Ramos (cell line): ENCODE data around the gene LTBR.

Experiments
- in situ Hi-C: fragments of 300-500 bp; cut with MboI; formaldehyde crosslinking; loops from one replicate; pipeline ENCODE4 v1.14.3; 2022; ENCODE audit warnings: low sequenced_read_pairs; ENCODE audit not compliant: unreplicated experiment

Gene LTBR

DNA sequence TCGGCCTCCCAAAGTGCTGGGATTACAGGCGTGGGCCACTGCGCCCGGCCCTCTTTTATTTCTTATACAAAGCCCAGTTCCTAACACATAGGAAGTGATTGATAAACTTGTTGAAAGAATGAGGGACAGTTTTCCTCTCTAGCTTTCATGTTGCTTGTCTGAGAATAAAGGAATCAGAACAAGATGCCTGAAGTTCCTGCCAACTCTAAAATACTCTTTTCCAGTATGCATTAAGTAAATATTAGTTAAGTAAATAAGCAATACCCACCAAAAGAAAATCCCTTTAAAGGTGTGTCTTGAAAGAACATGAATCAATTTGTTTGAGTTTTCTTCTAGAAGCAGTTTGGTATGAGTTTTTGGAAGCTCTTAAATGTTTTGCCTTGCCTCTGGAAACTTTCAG, 36.4 kb downstream of the LTBR start:
- in situ Hi-C loops: loop anchor here (5.0 kb wide), 1 partner anchor 127 kb away; no protein-coding TSS in a partner anchor

DNA sequence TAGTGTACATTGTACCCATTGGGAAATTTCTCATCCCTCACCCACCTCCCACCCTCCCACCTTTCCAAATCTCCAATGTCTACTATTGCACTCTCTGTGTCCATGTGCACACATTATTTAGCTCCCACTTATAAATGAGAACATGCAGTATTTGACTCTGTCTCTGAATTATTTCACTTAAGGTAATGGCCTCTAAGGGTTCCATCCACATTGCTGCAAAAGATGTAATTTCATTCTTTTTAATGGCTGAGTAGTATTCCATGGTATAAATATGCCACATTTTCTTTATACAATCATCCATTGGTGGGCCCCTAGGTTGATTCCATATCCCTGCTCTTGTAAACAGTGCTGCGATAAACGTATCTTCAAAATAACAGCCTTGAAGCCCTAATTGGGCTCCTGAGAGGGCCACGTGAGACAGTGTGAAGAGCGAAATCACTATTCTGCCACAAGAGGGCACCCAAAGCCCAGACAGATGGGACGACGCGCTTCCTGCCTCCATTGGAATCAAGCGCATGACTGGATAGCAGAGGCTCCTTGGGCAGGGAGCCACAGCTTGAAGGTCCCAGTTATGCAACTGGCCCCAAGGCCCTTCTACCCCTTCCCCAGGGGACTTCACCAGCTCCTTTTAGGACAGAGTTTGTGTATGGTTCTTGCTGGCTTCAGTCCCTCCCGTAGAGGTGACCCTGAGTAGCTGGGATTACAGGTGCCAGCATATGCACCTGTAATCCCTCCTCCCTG, 39.5 kb downstream of the LTBR start:
- in situ Hi-C loops: loop anchor here (5.0 kb wide), 1 partner anchor 124 kb away; no protein-coding TSS in a partner anchor

GRCh38 chr12:6424008-6424347, 40.0 kb downstream of the LTBR start:
- in situ Hi-C loops: loop anchor here (5.0 kb wide), 1 partner anchor 123 kb away; no protein-coding TSS in a partner anchor

DNA sequence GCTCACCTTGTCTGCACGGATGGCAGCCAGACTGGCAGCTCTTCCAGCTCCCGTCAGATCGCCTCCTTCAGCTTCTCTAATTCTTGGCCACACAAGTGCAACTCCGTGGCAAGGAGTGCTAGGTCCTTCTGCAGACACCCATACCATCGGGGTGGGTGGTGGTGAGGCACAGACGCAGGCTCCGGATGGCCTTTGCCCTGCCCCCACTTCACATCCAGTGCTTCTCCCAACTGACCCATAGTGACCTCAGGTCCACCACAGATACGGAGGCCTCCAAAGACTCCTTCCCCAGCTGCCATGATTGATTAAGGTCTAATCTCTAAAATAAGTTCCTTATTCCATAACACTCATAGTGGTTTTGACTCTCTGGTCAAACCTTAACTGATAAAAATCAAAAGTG, 40.9 kb downstream of the LTBR start:
- in situ Hi-C loops: loop anchor here (5.0 kb wide), 2 partner anchors 37 to 122 kb away; no protein-coding TSS in a partner anchor

- in situ Hi-C loops: loop anchor here (5.0 kb wide), 1 partner anchor 36 kb away; no protein-coding TSS in a partner anchor
Observed at GRCh38 chr12:6425590-6426531, 41.9 kb downstream of the LTBR start.

DNA sequence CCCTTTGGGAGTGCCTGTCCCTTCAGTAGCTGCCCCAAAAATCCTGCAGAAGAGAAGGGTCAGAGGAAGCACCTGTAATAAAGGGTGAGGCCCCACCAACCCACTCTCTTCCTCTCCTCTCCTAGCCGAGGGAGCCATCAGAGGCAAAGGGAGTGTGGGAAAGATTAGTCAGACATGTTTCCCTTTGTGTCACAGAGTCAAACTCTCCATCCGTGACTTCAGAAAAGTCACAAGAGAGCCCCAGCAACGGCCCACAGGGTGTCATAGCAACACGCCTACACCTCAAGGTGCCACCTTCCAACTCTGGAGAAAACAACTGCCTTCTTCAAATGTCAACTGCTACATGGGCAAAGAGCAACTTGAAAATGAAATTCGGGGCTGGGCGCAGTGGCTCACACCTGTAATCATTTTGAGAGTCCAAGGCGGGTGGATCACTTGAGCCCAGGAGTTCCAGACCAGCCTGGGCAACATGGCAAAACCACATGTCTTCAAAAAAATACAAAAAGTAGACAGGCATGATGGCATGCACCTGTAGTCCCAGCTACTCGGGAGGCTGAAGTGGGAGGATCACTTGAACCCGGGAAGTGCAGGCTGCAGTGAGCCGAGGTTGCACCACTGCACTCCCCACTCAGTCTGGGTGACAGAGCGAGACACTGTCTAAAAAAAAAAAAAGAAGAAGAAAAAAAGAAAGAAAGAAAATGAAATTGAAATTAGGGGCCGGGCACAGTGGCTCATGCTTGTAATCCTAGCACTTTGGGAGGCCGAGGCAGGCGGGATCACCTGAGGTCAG, 43.1 kb downstream of the LTBR start:
- in situ Hi-C loops: loop anchor here (5.0 kb wide), 1 partner anchor 35 kb away; no protein-coding TSS in a partner anchor

GRCh38 chr12:6427796-6428195, 43.8 kb downstream of the LTBR start:
- in situ Hi-C loops: loop anchor here (5.0 kb wide), 1 partner anchor 35 kb away; no protein-coding TSS in a partner anchor

- in situ Hi-C loops: loop anchor here (5.0 kb wide), 1 partner anchor 34 kb away; no protein-coding TSS in a partner anchor
Observed at GRCh38 chr12:6428326-6428725, 44.4 kb downstream of the LTBR start.

DNA sequence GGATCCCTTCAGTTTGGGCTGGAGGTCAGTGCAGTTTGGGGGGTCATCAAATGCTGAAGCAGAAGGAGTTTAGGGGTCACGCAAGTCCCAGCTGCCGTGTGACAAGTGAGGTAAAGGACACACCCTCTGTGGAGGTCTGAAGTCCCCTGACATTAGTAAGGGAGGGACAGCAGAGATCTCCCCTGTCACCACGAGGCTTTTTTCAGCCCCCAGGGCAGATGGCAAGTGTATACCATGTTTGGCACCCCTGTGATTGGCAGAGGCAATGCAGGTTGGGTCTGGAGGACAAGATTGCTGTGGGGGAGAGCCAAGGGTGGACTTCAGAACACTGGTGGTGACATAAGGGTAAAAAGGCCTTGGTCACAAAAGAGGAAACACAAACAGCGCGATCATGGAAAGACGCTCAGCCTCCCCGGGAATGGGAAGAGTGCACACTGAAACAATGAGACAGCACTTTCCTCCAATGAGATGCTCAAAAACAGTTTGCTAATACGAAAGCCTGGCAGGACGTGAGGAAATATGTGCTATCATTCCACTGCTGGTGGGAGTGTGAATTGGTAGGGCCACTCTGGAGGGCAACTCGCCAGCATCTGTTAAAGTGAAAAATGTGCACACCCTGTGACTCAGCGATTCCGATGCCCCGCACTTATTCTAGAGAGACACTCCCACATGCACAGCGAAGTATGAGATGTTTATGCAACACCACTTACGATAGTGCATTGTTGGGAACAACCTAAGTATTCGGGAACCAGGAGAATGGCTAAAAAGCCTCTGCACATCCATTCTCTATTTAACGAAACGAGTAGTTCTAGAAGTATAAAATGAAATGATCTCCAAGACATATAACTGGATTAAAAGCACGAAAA, 46.4 kb downstream of the LTBR start:
- in situ Hi-C loops: no loop called here

DNA sequence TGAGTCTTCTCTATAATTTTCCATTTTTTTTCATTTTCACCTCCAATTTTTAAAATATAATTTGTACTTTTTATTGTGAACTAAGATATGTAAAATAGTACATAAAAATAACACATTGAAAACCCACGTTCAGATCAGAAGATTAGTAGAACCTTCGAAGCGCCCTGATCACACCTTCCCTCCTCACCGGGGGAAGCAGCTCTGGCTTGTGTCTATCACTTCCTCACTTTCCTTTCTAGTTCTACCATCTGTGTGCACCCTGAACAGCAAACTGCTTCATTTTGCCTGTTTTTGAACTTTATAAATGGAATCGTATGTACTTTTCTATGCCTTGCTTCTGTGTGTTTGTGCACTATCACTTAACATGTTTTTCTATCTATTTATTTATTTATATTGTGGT, 49.0 kb downstream of the LTBR start:
- in situ Hi-C loops: no loop called here

DNA sequence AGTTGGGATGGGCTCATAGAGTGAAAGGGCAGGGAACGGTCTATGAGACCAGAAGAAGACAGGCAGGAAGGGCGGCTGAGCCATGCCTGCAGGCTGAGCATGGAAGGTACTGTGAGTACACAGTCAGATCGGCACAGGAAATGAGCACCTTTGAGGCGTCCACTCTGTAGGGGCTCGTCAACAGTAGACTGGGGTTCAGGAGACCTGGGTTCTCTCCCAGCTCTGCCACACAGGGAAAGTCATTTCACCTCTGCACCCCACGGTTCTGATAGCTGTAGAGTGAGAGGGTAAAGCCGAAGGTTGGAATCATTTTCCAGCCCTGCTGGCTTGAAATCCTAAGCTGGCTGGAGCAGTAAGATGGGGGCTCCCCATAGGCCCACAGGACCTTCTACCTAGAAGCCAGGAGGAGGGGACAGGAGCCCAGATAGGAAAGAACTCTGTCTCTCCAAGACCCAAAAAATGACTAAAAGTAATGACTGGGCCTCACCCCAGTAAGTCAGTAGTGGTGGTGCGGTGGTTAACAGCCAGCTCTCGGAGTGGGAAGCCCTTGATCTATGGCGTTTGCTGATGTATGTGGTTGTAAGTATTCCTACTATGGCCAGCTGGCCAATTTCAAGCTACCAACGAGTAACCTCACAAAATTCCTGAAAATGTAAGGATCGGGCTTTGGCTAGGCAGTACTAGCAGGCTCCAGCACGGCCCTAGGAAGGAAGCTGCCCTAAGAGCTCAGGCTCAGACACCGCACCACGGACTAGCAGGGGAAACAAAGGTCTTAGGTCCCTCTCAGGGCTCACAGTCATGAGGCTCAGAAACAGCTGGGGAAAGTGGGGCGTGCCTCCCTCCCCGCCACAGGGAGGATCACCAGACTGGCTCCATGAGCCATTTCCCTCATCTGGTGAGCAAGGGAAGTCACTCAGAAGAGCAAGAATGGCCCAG, 50.5 kb downstream of the LTBR start:
- in situ Hi-C loops: no loop called here

- in situ Hi-C loops: no loop called here
Observed at GRCh38 chr12:6435961-6436715, 52.2 kb downstream of the LTBR start.

- in situ Hi-C loops: no loop called here
Observed at GRCh38 chr12:6437586-6437985, 53.6 kb downstream of the LTBR start.

GRCh38 chr12:6438345-6438744, 54.4 kb downstream of the LTBR start:
- in situ Hi-C loops: no loop called here

GRCh38 chr12:6440391-6440790, 56.4 kb downstream of the LTBR start:
- in situ Hi-C loops: no loop called here
